HepG2 (cell line): ENCODE data around the gene IL22RA1. TPM values are rescaled to one million over a fixed set of nuclear protein-coding genes. Genes with fewer than 3 reads are reported as not detected.

Experiments
- ATAC-seq: fragments of 200-7000 bp; cut with Tn5 transposase; 3 replicates; pipeline ENCODE4 v1.9.1; 2020; ENCODE audit warnings: mild to moderate bottlenecking, moderate library complexity
- BruUV-seq: library from RNA; stranded (reverse); fragments of 400-500 nt; replicated peaks from 2 replicates; lab custom pipeline; 2021; lab: Mats Ljungman, UMichigan
- CTCF ChIA-PET: fragments of 300-600 bp; formaldehyde crosslinking; extraction: SDS; loops from one replicate; lab custom pipeline; 2021; ENCODE audit warnings: low total read pairs, inconsistent platforms, low intra/inter-chr PET ratio; lab: Yijun Ruan, JAX
- POLR2A ChIA-PET: fragments of 350-600 bp; sonication (Branson Sonifier 250); formaldehyde crosslinking; loops from one replicate; lab custom pipeline; 2020; ENCODE audit warnings: antibody characterized with exemption, inconsistent platforms; lab: Yijun Ruan, JAX
- DNase-seq: peaks from one replicate; pipeline ENCODE4 v3.0.0-alpha.2; 2015; ENCODE audit warnings: low spot score
- FAIRE-seq: peaks from 3 replicates; lab custom pipeline; 2011; peaks lifted over from hg19 to GRCh38; lab: Jason Lieb, UNC
- H2AFZ ChIP-seq: one replicate; pipeline ENCODE4 v1.6.1; 2011; ENCODE audit warnings: low read length, inconsistent platforms
- H3K27ac ChIP-seq: fragments of 300-600 bp; 3 replicates; pipeline ENCODE4 v1.8.0; 2011; ENCODE audit warnings: mixed run types, mild to moderate bottlenecking, mixed read lengths, low read length, inconsistent platforms; ENCODE audit not compliant: insufficient read depth; ENCODE audit errors: extremely low read length
- H3K27me3 ChIP-seq, 2 experiments: fragments of 200-600 bp in 1 of 2; 2 replicates in 1 of 2; 3 replicates in 1 of 2; pipeline versions ENCODE4 v1.6.0 to v1.8.0; 2011; ENCODE audit warnings: low read length in 2 of 2, mild to moderate bottlenecking in 2 of 2, moderate library complexity in 2 of 2, inconsistent platforms in 1 of 2; ENCODE audit not compliant: insufficient read depth in 2 of 2, control insufficient read depth in 1 of 2
- H3K36me3 ChIP-seq, 2 experiments: fragments of 200-600 bp in 1 of 2; replicated peaks in 1 of 2; 2 replicates in 1 of 2; 3 replicates in 1 of 2; pipeline versions ENCODE4 v1.5.1 to v1.8.0; 2011; ENCODE audit warnings: low read length in 2 of 2, inconsistent platforms in 1 of 2; ENCODE audit not compliant: insufficient read depth in 2 of 2, control insufficient read depth in 1 of 2
- H3K4me1 ChIP-seq: 2 replicates; pipeline ENCODE4 v1.5.1; 2012; ENCODE audit warnings: low read length, inconsistent platforms; ENCODE audit not compliant: insufficient read depth
- H3K4me2 ChIP-seq: 2 replicates; pipeline ENCODE4 v1.6.0; 2011; ENCODE audit warnings: low read depth, low read length, inconsistent platforms
- H3K4me3 ChIP-seq, 3 experiments: fragments of 200-600 bp in 1 of 3; sonication (generic), shearing (Covaris generic) in 1 of 3; replicated peaks in 1 of 3; 2 replicates each; pipeline ENCODE4 v1.5.1; 2011 to 2016; ENCODE audit warnings: low read length in 3 of 3, inconsistent platforms in 2 of 3, low read depth in 2 of 3, mild to moderate bottlenecking in 2 of 3, control low read depth in 1 of 3, mixed read lengths in 1 of 3; ENCODE audit not compliant: insufficient read depth in 1 of 3
- H3K79me2 ChIP-seq: one replicate; pipeline ENCODE4 v1.6.1; 2011; ENCODE audit warnings: low read length, inconsistent platforms; ENCODE audit not compliant: insufficient read depth
- H3K9ac ChIP-seq: 2 replicates; pipeline ENCODE4 v1.6.0; 2011; ENCODE audit warnings: mild to moderate bottlenecking, low read depth, low read length, inconsistent platforms; ENCODE audit not compliant: insufficient read depth
- H3K9me3 ChIP-seq: 2 replicates; pipeline ENCODE4 v1.5.1; 2012; ENCODE audit warnings: mild to moderate bottlenecking, low read length
- H4K20me1 ChIP-seq: 2 replicates; pipeline ENCODE4 v1.6.0; 2011; ENCODE audit warnings: inconsistent platforms, mild to moderate bottlenecking, low read length, moderate library complexity; ENCODE audit not compliant: insufficient read depth
- ARID2 ChIP-seq: sonication (generic); formaldehyde crosslinking; IDR thresholded peaks from 2 replicates; pipeline ENCODE4 v1.8.1; 2022; ENCODE audit warnings: mild to moderate bottlenecking, missing genetic modification reagents, borderline replicate concordance
- ARNTL ChIP-seq: sonication (generic); formaldehyde crosslinking; IDR thresholded peaks from 2 replicates; pipeline ENCODE4 v1.4.0; 2020; ENCODE audit warnings: mild to moderate bottlenecking, missing genetic modification reagents
- CBX1 ChIP-seq: IDR thresholded peaks from one replicate; pipeline ENCODE4 v1.6.1; 2016; ENCODE audit warnings: antibody characterized with exemption, low read depth
- ELF3 ChIP-seq: IDR thresholded peaks from 2 replicates; pipeline ENCODE4 v1.6.1; 2016; ENCODE audit warnings: missing genetic modification reagents, missing compliant biosample characterization
- FOXK1 ChIP-seq: sonication (generic); formaldehyde crosslinking; IDR thresholded peaks from 2 replicates; pipeline ENCODE4 v1.4.0; 2020; ENCODE audit warnings: low read depth, missing genetic modification reagents, borderline replicate concordance
- PRDM4 ChIP-seq: sonication (generic); formaldehyde crosslinking; IDR thresholded peaks from 2 replicates; pipeline ENCODE4 v1.9.0; 2021; ENCODE audit warnings: missing genetic modification reagents, borderline replicate concordance
- SAP130 ChIP-seq: IDR thresholded peaks from 2 replicates; pipeline ENCODE4 v1.6.1; 2016; ENCODE audit warnings: low read depth
- THAP7 ChIP-seq: sonication (generic); formaldehyde crosslinking; IDR thresholded peaks from 2 replicates; pipeline ENCODE4 v1.8.1; 2023; ENCODE audit warnings: mild to moderate bottlenecking, missing genetic modification reagents
- YEATS4 ChIP-seq: sonication (generic); formaldehyde crosslinking; IDR thresholded peaks from 2 replicates; pipeline ENCODE4 v1.4.0; 2020; ENCODE audit warnings: missing genetic modification reagents, borderline replicate concordance
- ZBTB33 ChIP-seq: sonication (generic); formaldehyde crosslinking; IDR thresholded peaks from 2 replicates; pipeline ENCODE4 v1.4.0; 2020; ENCODE audit warnings: missing genetic modification reagents
- ZBTB37 ChIP-seq: sonication (generic); formaldehyde crosslinking; IDR thresholded peaks from 2 replicates; pipeline ENCODE4 v1.4.0; 2020; ENCODE audit warnings: mild to moderate bottlenecking, missing genetic modification reagents
- ZNF264 ChIP-seq: sonication (generic); formaldehyde crosslinking; IDR thresholded peaks from 2 replicates; pipeline ENCODE4 v1.4.0; 2020; ENCODE audit warnings: missing genetic modification reagents
- ZNF343 ChIP-seq: sonication (generic); formaldehyde crosslinking; IDR thresholded peaks from 2 replicates; pipeline ENCODE4 v1.4.0; 2020; ENCODE audit warnings: mild to moderate bottlenecking, missing genetic modification reagents
- ZNF484 ChIP-seq: sonication (generic); formaldehyde crosslinking; IDR thresholded peaks from 2 replicates; pipeline ENCODE4 v1.5.1; 2020; ENCODE audit warnings: mild to moderate bottlenecking, low read depth, missing genetic modification reagents, borderline replicate concordance
- WGBS: methylation state at CpG from one replicate; pipeline ENCODE4 v1.1.6; 2017; ENCODE audit warnings: low lambda C conversion rate; 5-methylcytosine and 5-hydroxymethylcytosine counted together
- in situ Hi-C: cut with HindIII; loops from 2 replicates; pipeline ENCODE4 v1.10.0; 2017; ENCODE audit warnings: low pct_unique_long_range_greater_than_20kb; ENCODE audit not compliant: extremely low pct_ligation_motif_present
- intact Hi-C: fragments of 100-400 bp; cut with micrococcal nuclease; formaldehyde crosslinking; loops from one replicate; pipeline ENCODE4 v1.10.0; 2022; ENCODE audit not compliant: unreplicated experiment
- polyA plus RNA-seq, 8 experiments: library from polyadenylated mRNA; depleted of rRNA in 3 of 8; stranded (reverse) in 7 of 8; unstranded in 1 of 8; fragments of >200 nt; fragmentation: Illumina TruSeq in 4 of 8; extraction: Trizol in 4 of 8; gene quantifications; 2 replicates each; pipeline versions ENCODE4 v1.2.1 to v1.2.3, GENCODE V29; 2011 to 2016; ENCODE audit warnings: low read depth in 4 of 8, missing spikeins in 1 of 8, mixed read lengths in 1 of 8; ENCODE audit not compliant: insufficient read depth in 1 of 8
- total RNA-seq, 5 experiments: library from RNA; depleted of rRNA; stranded (reverse); fragments of >200 nt; fragmentation: Illumina TruSeq; extraction: Trizol; gene quantifications; 2 replicates each; pipeline ENCODE4 v1.2.3, GENCODE V29; 2016; ENCODE audit warnings: low read depth in 1 of 5

Gene IL22RA1
- total and polyA plus RNA-seq, 2 of the 13 experiments (the other 11 are each of a cell fraction or from before 2014, with no cell fraction given): 4.4 to 10.2 TPM

- TF ChIP-seq YEATS4 (CRISPR knock-in tag) (no peak), THAP7 (CRISPR knock-in tag) (no peak)
These were observed 31.5 kb downstream of the IL22RA1 start (continued) for GRCh38 chr1:24111262-24111995.

GRCh38 chr1:24110642-24111261 lies 32.2 kb downstream of the IL22RA1 start:
- H3K4me1 ChIP-seq: peaks cover 99% of the 10 kb centered on the region
- H3K79me2 ChIP-seq: peaks cover 6% of the 10 kb centered on the region
- ATAC-seq (no peak), FAIRE-seq (no peak), DNase-seq (no peak)
- intact Hi-C loops (loop anchor here (5.0 kb wide), 1 partner anchor 77 kb away; the partner anchor contains the start of gene IFNLR1), in situ Hi-C loops (no loop called here)
- 48% methylated on average over 7 of the region's 14 CpGs for WGBS
- H3K9me3 ChIP-seq: no peaks in the 10 kb centered on the region
- BruUV-seq: no TSS peak
- no peak overlapping the region for H3K27ac ChIP-seq
- H3K4me3 ChIP-seq: peak overlapping the region in 1 of 3 experiments; percentile 20; a peak in 1 of 6 replicates
- H3K27me3 ChIP-seq: peaks cover 0 to 1% of the 10 kb centered on the region in 2 experiments; a peak in 1 of 5 replicates
- peak overlapping the region; percentile 96 for H3K4me2 ChIP-seq
- H3K9ac ChIP-seq: no peak overlapping the region
- H2AFZ ChIP-seq: no peak overlapping the region
- ChIA-PET POLR2A (interaction anchor here (1.4 kb wide), 1 partner anchor 10 kb away, joined by 6 read pairs; no protein-coding TSS in a partner anchor), CTCF (no interaction called here)
- no peaks in the 10 kb centered on the region for H4K20me1 ChIP-seq
- no peaks in the 10 kb centered on the region for H3K36me3 ChIP-seq
- TF ChIP-seq ZNF343 (CRISPR knock-in tag): no peak
- no peak for TF ChIP-seq PRDM4 (CRISPR knock-in tag)
- TF ChIP-seq FOXK1 (CRISPR knock-in tag): no peak
- no peak for TF ChIP-seq ARNTL
- TF ChIP-seq CBX1: no peak
- no peak for TF ChIP-seq ELF3
- no peak for TF ChIP-seq ZNF264 (CRISPR knock-in tag)
- peak; percentile 20; the same call in 1 of the 2 replicates for TF ChIP-seq SAP130 (CRISPR knock-in tag)
- TF ChIP-seq ZBTB37 (CRISPR knock-in tag): 0 out of 2 replicates have a peak, but pooled peaks have one; percentile 45
- no peak for TF ChIP-seq ARID2 (CRISPR knock-in tag)
- TF ChIP-seq ZBTB33 (CRISPR knock-in tag): peak; percentile 84; the same call in 1 of the 2 replicates
- no peak for TF ChIP-seq ZNF484 (CRISPR knock-in tag)
